HG03064 (cell line): ENCODE results near the gene RCSD1.
"Not testable (repeated sequence)": the region's sequence is repeated elsewhere in the genome, so short reads cannot be mapped to it uniquely, and the experiment has no call there.

Source experiments
- ATAC-seq: cut with Tn5 transposase; IDR thresholded peaks from one replicate; pipeline ENCODE4 v1.9.1; 2021; ENCODE audit warnings: low read depth; ENCODE audit not compliant: unreplicated experiment

RCSD1 gene

GRCh38 chr1:167734841-167735240 lies 104.8 kb downstream of the RCSD1 start:
- ATAC-seq: no peak

GRCh38 chr1:167737169-167737568 lies 107.1 kb downstream of the RCSD1 start:
- no peak for ATAC-seq

GRCh38 chr1:167738158-167738557 lies 108.1 kb downstream of the RCSD1 start:
- ATAC-seq: no peak

GRCh38 chr1:167739752-167740151 lies 109.7 kb downstream of the RCSD1 start:
- no peak for ATAC-seq

GRCh38 chr1:167741103-167741502 lies 111.1 kb downstream of the RCSD1 start:
- ATAC-seq: not testable (repeated sequence)

- ATAC-seq: not testable (repeated sequence)
Measured at GRCh38 chr1:167742392-167743057, 112.5 kb downstream of the RCSD1 start.

GRCh38 chr1:167744901-167745300 lies 114.9 kb downstream of the RCSD1 start:
- no peak for ATAC-seq

GRCh38 chr1:167746013-167746672 lies 116.1 kb downstream of the RCSD1 start:
- ATAC-seq: no peak

- no peak for ATAC-seq
Measured at GRCh38 chr1:167746988-167747655, 117.1 kb downstream of the RCSD1 start.

- ATAC-seq: no peak
Measured at GRCh38 chr1:167747988-167748387, 118.0 kb downstream of the RCSD1 start.

GRCh38 chr1:167748906-167749305 lies 118.9 kb downstream of the RCSD1 start:
- ATAC-seq: no peak

- ATAC-seq: no peak
Measured at GRCh38 chr1:167749741-167750140, 119.7 kb downstream of the RCSD1 start.

- no peak for ATAC-seq
Measured at GRCh38 chr1:167750641-167751040, 120.6 kb downstream of the RCSD1 start.

- no peak for ATAC-seq
Measured at GRCh38 chr1:167751676-167752075, 121.6 kb downstream of the RCSD1 start.

- no peak for ATAC-seq
Measured at GRCh38 chr1:167752219-167752985, 122.4 kb downstream of the RCSD1 start.

- no peak for ATAC-seq
Measured at GRCh38 chr1:167755654-167756053, 125.6 kb downstream of the RCSD1 start.
